HG03103 (cell line): ENCODE data around the gene CCSAP.
"Not testable (repeated sequence)": the region's sequence is repeated elsewhere in the genome, so short reads cannot be mapped to it uniquely, and the experiment has no call there.

Experiments
- ATAC-seq: cut with Tn5 transposase; IDR thresholded peaks from one replicate; pipeline ENCODE4 v1.9.1; 2021; ENCODE audit warnings: low read depth; ENCODE audit not compliant: unreplicated experiment

The CCSAP gene

GRCh38 chr1:229293528-229294204, 49.2 kb downstream of the CCSAP start:
- ATAC-seq: no peak

- not testable (repeated sequence) for ATAC-seq
Measured at GRCh38 chr1:229291686-229292085, 51.2 kb downstream of the CCSAP start.

- ATAC-seq: no peak
Measured at GRCh38 chr1:229288516-229288915, 54.3 kb downstream of the CCSAP start.

- ATAC-seq: no peak
Measured at GRCh38 chr1:229287267-229287666, 55.6 kb downstream of the CCSAP start.

- ATAC-seq: no peak
Measured at GRCh38 chr1:229286099-229286766, 56.6 kb downstream of the CCSAP start.

- no peak for ATAC-seq
Measured at GRCh38 chr1:229285440-229285839, 57.4 kb downstream of the CCSAP start.

- ATAC-seq: no peak
Measured at GRCh38 chr1:229284887-229285286, 58.0 kb downstream of the CCSAP start.

GRCh38 chr1:229283183-229283611, 59.6 kb downstream of the CCSAP start:
- no peak for ATAC-seq

GRCh38 chr1:229282295-229282823, 60.5 kb downstream of the CCSAP start:
- ATAC-seq: no peak

- no peak for ATAC-seq
Measured at GRCh38 chr1:229281339-229281926, 61.4 kb downstream of the CCSAP start.

- no peak for ATAC-seq
Measured at GRCh38 chr1:229280921-229281320, 61.9 kb downstream of the CCSAP start.

- no peak for ATAC-seq
Measured at GRCh38 chr1:229280037-229280828, 62.6 kb downstream of the CCSAP start.

- ATAC-seq: no peak
Measured at GRCh38 chr1:229279242-229279641, 63.6 kb downstream of the CCSAP start.

GRCh38 chr1:229278120-229278741, 64.6 kb downstream of the CCSAP start:
- no peak for ATAC-seq

GRCh38 chr1:229275005-229275404, 67.8 kb downstream of the CCSAP start:
- no peak for ATAC-seq

- ATAC-seq: no peak
Measured at GRCh38 chr1:229273507-229274232, 69.2 kb downstream of the CCSAP start.

- no peak for ATAC-seq
Measured at GRCh38 chr1:229272164-229273158, 70.4 kb downstream of the CCSAP start.

GRCh38 chr1:229271448-229272159, 71.2 kb downstream of the CCSAP start:
- peak; percentile 46 for ATAC-seq
